Activated CD8-positive, alpha-beta memory T cell treated with anti-CD3 and anti-CD28 coated beads, Interleukin-2, amount 50 U/mL, for 4 hours (primary cell): ENCODE data around the gene ARID3A.
"Not testable (repeated sequence)": the region's sequence is repeated elsewhere in the genome, so short reads cannot be mapped to it uniquely, and the experiment has no call there.

Source experiments
- DNase-seq: peaks from one replicate; pipeline ENCODE4 v3.0.0-alpha.2; 2020

Gene ARID3A, protein sequence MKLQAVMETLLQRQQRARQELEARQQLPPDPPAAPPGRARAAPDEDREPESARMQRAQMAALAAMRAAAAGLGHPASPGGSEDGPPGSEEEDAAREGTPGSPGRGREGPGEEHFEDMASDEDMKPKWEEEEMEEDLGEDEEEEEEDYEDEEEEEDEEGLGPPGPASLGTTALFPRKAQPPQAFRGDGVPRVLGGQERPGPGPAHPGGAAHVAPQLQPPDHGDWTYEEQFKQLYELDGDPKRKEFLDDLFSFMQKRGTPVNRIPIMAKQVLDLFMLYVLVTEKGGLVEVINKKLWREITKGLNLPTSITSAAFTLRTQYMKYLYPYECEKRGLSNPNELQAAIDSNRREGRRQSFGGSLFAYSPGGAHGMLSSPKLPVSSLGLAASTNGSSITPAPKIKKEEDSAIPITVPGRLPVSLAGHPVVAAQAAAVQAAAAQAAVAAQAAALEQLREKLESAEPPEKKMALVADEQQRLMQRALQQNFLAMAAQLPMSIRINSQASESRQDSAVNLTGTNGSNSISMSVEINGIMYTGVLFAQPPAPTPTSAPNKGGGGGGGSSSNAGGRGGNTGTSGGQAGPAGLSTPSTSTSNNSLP

DNA sequence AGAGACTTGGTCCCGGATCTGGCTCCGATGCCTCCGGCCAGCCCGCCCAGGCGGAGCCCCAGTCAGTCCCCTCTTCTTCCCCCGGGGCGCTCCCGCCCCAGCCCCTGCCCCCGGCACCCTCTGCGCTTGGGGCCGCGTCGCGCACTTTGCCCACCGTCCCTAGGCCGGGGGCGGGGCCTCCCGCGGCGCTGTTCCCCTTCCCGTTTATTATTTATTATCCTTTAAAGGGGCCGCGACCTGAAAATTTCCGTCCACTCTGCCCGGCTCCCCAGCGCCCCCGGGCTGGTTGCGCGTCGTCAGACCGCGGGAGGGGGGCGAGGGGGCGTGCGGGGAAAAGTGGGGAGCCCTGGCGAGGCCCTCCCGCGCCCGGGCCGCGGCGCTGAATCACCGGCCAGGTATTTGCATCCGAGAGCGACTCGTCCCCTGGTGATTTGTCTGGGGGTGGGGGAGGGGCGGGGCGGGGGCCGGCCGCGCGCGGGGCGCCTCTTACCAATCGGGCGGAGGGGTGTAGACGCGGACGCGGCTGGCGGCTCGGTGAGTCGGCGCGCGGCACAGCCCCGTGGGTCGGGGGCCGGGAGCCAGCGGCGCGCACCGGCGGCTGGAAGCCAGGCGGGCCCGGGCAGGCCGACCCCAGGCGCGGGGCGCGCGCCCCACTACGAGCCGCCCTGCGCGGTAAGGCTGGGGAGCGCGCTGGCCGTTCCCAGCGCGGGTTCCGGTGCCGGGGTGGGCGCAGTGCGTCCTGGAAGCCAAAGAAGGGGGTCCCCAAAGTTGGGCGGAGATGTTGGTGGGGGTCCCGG lies at the start of gene ARID3A:
ARID3A (plus strand) TSS at position 510 of the 797 bp plus-strand sequence. CDS start 3,494 bp downstream, outside the sequence.
- DNase-seq, result peak; percentile 75

DNA sequence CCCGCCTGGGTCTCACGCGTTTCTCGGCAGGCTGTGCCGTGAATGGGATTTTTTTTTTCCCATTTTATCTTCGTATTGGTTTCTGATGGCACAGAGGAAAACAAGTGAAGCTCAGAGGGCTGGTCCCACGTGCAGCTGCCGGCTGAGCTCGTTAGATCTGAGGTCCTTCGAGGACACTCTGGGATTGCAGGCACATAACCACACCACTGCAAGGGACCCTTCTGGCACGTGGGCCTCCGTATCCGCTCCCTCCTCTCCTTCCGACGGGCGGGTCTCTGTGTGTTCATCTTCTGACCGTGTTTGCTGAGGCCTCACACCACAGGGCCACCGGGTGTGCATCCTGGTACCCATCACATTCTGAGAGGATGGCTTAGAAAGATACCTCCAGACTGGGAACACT lies 49.7 kb upstream of the ARID3A start:
- no peak for DNase-seq

DNA sequence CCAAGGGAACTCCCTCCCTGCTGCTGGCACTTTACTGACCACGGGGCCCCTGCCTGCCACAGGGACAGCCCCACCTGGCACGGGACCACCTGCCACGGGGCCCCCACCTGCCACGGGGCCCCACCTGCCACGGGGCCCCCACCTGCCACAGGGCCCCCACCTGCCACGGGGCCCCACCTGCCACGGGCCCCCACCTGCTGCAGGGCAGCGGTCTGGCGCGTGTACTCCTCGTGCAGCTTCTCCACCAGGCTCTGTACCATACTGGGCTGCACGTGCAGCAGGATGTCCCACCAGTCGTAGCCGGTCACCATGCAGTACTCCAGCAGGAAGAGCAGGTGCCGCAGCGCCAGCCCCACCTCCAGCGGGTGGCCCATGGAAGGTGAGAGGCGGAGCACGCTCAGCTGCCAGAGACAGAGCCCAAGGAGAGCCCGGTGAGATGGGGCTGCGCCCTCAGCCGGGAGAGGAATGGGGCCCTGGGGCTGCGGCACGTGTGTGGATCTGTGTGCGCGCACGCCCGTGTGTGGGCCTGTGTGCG lies 49.0 kb upstream of the ARID3A start:
- no peak for DNase-seq

DNA sequence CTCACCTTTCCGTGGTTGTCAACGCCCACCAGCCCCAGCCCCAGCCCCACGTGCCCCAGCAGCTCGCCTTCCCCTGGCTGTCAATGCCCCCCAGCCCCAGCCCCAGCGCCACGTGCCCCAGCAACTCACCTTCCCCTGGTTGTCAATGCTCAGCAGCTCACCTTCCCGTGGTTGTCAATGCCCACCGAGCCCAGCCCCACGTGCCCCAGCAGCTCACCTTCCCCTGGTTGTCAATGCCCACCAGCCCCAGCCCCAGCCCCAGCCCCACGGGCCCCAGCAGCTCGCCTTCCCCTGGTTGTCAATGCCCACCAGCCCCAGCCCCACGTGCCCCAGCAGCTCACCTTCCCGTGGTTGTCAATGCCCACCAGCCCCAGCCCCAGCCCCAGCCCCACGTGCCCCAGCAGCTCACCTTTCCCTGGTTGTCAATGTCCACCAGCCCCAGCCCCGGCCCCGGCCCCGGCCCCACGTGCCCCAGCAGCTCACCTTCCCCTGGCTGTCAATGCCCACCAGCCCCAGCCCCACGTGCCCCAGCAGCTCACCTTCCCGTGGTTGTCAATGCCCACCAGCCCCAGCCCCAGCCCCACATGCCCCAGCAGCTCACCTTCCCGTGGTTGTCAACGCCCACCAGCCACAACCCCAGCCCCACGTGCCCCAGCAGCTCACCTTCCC lies 47.7 kb upstream of the ARID3A start:
- not testable (repeated sequence) for DNase-seq

DNA sequence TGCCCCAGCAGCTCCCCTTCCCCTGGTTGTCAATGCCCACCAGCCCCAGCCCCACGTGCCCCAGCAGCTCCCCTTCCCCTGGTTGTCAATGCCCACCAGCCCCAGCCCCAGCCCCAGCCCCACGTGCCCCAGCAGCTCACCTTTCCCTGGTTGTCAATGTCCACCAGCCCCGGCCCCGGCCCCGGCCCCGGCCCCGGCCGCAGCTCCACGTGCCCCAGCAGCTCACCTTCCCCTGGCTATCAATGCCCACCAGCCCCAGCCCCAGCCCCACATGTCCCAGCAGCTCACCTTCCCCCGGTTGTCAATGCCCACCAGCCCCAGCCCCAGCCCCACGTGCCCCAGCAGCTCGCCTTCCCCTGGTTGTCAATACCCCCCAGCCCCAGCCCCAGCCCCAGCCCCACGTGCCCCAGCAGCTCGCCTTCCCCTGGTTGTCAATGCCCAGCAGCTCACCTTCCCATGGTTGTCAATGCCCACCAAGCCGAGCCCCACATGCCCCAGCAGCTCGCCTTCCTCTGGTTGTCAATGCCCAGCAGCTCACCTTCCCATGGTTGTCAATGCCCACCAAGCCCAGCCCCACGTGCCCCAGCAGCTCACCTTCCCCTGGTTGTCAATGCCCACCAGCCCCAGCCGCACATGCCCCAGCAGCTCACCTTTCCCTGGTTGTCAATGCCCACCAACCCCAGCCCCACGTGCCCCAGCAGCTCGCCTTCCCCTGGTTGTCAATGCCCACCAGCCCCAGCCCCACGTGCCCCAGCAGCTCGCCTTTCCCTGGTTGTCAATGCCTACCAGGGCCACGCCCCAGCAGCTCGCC lies 46.9 kb upstream of the ARID3A start:
- not testable (repeated sequence) for DNase-seq

DNA sequence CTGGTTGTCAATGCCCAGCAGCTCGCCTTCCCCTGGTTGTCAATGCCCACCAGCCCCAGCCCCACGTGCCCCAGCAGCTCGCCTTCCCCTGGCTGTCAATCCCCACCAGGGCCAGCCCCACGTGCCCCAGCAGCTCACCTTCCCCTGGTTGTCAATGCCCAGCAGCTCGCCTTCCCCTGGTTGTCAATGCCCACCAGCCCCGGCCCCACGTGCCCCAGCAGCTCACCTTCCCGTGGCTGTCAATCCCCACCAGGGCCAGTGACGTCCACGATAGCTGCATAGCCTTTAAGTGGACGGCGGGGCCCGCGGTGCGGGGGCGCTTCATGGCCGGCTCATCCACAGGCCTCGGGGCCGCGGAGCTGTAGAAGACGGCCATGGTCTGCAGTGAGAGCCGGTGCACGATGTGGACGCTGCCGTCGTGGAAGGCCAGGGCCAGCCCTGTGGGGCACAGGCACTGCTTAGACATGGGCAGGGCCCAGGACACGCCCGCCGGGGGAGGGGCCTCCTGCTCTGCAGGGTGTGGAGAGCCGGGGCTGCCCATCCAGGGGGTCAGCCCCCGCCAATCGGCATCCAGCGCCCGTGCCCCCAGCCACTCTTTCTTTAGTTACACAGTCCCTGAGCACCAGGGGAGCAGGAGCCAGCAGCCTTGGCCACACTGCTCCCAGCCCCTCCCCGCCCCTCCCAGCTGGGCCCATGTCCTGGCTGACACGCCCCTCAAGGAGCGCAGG lies 46.0 kb upstream of the ARID3A start:
- no peak for DNase-seq

DNA sequence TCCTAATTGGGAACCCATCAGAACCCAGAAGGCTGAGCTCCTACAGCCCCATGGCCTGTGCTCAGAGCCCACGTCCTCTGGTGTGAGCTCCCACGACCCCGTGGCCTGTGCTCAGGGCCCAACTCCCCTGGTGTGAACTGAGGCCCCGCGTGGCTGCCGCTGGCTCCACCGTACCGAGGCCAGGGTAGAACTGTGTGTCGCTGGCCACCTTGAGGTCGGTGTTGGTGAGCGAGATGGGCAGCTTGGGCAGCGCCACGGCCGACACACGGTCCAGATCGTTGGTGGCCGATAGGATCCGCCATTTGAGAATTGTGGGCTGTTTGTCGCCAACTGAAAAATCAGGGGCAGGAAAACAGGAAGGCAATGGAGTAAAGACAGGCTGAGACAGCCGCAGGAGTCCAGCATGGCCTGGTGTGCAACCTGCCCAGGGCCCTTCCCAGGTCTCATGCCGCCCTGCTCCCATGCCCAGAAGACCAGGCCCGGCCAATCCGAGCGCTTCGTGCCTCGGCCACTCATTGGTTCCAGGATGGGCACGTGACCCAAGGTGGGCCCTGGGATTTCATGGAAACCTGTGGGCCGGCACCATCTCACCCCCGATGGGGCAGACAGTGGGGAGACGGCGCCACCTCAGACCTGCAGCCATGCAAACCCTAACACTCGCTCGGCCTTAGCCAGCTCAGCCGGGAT lies 44.3 kb upstream of the ARID3A start:
- DNase-seq, result no peak

DNA sequence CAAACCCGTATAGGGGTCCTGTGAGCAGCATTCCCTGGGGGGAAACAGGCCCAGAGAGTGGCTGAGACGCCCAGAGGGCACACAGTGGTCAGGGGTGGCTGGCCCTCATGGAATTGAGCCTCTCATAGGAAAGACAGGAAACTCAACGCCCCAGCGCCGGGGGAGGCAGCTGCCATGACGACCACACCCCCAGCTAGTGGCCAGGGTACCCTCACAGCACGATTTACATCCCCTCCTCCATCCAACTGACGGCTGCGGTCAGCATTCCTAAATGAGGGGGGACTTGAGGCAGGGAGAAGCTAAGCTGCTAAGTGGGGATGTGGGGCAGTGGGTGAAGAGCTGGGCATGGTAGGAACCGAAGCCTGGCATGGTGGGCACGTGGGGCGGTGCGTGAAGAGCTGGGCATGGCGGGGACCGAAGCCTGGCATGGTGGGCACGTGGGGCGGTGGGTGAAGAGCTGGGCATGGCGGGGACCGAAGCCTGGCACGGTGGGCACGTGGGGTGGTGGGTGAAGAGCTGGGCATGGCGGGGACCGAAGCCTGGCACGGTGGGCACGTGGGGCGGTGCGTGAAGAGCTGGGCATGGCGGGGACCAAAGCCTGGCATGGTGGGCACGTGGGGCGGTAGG lies 42.9 kb upstream of the ARID3A start:
- no peak for DNase-seq

DNA sequence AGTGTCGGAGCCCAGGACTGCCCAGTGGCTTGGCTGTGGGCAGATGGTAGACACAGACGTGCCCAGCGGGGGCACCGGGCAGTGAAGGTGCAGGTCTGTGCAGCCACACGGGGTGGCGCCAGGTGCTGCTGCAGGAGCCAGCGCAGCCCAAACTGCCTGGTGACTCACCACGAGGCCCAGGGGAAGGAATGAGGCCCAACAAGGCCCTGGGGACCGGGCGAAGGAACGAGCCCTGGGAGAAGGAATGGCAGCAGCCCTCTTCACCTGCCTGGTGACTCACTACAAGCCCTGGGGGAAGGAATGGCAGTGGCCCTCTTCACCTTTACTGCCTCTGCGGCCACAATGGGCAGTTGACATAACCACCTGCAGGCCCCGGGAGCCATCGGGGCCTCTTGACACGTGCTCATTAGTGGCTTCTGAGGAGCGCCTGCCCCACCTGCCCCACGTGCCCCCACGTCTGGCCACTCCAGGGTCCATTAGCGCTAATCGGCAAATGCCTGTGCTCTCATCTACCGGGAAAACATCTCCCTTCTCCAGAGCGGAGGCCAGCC lies 42.1 kb upstream of the ARID3A start:
- DNase-seq, result no peak

DNA sequence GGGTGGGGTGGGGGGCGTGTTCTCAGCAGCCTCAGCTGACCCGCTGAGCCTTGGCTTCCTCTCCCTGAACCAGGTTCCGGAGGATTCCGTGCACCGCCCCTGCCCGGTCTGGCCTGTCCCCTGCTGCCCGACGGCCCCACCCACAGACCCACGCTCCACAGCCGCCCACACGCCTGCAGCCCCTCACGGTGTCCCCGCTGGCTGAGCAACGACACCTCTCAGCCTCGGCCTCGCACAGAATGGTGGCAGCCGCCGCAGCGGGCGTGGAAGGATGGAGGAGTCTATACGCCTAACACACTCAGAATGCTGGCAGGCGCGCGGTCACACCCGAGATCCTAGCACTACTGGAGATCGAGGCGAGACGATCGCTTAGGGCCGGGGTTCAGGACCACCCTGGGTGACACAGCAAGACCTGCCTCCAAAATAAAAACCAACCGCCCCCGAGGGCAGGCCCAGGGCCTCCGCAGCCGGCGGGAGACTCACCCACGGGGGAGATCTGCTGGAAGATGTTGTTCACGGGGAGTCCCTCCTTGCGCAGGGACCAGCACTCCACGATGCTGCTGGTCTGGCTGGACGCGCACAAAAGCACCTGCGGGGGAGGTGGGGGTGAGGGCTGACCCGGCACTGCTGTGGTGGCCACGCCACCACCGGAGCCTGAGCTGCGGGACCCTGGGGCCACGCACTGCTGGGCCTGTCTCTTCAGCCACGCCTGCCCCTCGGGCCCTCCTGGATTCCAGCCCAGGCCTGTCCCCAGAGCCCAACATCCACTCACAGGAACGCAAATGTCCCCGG lies 41.2 kb upstream of the ARID3A start:
- no peak for DNase-seq

DNA sequence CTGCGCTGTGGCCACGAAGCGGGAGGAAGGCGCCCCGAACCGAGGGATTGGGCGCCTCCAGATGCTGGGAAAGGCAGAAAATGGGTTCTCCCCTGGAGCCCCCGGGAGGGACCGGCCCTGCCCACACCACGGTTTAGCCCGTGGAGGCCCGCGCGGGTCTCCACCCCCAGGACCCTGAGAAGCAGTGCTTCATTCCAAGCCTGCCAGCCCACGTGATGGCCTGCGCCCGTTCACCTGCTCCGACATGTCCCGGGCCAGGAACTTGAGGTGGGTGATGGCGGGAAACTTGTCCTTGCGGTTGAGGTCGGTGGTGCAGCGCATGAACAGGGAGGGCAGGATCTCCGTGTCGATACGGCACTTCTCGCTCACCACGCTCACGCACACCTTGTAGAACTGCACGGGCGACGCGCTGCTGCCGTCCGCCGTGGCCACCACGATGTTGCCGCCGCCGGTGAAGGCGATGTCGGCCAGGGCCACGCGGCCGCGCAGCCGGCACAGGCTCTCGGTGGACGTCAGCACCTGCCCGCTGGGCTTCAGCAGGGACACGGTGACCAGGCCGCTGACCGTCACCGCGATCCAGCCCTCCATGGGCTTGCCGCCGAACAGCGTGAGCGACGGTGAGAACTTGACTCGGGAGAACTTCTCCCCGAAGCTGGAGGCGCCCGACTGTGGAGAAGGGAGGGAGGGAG lies 40.2 kb upstream of the ARID3A start:
- DNase-seq, result no peak

DNA sequence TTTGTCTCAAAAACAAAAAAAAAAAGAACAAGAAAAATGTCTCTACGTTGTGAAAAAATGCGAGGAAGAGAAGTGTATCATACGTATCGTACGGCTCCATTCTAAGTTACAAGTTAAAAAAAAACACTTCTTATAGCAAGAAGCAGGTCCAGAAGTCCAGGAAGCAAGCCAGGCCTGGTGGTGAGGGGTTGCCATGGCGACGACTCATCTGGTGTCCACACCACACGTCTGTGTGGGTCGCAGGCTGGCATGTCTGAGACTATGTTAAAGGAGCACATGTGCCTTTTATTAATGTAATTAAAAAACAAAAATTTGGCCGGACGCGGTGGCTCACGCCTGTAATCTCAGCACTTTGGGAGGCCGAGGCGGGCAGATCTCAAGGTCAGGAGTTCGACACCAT lies 38.8 kb upstream of the ARID3A start:
- DNase-seq, result no peak

DNA sequence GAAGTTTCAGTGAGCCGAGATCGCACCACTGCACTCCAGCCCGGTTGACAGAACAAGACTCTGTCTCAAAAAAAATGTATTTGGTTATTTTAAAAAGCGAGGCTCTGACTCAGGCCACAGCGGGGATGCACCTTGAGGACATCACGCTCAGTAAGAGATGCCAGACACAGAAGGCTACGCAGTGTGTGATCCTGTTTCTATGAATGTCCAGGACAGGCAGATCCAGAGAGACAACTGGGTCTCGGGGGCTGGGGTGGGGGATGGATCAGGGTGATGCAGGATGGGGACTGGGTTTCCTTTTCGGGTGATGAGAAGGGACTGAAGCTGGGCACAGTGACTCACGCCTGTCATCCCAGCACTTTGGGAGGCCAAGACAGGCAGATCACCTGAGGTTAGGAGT lies 38.2 kb upstream of the ARID3A start:
- no peak for DNase-seq

DNA sequence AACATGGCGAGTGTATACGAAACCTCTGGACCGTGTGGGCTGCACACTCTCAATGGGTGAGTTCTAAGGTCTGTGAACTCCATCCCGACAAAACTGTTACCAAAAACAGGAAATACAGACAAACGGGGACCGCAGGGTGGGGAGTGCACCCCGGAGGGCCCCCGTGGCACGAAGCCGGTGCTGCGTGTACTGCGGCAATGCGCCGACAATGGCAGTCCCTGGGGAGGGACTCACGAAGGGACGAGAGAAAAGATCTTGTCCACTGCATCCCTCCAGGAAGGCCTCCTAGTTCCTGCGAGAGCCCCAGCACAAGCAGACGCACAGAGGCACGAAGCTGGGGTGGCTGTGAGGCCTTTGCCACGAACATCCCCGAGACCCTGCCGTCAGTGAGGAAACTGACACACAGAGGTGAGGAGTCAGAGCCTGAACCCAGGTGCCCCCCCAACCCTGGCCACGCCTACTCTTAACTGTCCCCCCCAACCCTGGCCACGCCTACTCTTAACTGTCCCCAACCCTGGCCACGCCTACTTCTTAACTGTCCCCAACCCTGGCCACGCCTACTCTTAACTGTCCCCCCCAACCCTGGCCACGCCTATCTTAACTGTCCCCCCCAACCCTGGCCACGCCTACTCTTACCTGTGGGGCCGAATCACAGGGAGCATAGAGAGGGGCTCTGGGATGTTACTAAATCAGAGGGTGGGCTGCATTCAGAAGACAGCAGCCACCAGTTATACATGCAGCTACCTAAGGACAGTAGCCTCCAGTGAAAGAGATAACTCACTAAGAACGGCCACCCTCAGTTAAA lies 37.1 kb upstream of the ARID3A start:
- DNase-seq, result peak; percentile 47

DNA sequence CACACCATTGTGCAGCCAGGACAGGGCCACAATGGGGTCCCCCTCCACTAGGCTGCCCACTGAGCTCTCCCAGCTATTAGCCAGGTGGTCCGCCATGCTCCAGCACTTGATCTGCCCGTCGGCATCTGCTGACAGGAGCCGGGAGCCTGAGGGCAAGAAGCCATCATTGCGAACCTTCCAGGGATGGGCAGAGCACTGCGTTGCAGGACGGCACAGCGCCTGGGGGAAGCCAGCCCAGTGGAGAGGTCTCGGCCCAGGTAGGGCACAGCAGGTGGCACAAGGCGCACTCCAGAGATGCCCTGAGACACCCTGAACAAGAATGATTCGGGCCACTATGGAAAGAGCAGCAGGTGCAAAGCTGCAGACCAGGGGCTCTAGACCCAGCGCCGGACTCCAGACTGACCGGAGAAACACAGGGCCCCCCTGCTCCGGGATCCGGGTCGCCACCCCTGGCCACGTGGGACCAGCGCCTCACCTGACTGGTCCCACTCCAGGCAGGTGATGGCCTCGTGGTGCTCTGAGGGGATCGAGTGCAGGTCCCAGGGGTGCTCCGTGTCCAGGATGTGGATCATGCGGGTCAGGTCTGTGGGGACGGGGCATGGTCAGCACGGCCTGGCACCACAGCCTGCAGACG lies 36.1 kb upstream of the ARID3A start:
- no peak for DNase-seq

DNA sequence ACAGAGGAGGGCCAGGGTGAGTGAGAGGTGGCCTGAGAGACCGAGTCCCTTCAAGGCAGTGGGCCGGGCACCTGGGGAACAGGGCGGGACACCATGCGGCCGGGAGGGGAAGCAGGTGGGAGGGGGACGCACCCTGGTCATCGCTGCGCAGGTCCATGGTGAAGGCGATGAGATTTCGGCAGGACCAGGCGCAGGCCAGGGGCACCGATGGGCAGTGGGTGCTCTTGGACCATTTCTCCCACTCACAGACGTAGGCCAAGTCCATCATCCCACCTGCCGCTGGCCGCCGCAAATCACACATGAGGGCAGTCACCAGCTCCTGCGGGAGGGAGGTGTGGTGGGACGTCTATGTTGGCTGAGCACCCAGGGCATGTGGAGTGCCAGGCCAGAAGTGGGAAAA lies 35.0 kb upstream of the ARID3A start:
- no peak for DNase-seq
